H1 (cell line): ENCODE results near the gene PACSIN2. TPM values are rescaled to one million over a fixed set of nuclear protein-coding genes. Genes with fewer than 3 reads are reported as not detected.

ENCODE experiments used
- CTCF ChIA-PET: fragments of 300-600 bp; sonication (Branson Sonifier 250); formaldehyde crosslinking; loops from one replicate; lab custom pipeline; 2021; ENCODE audit not compliant: partially characterized antibody; lab: Charles Lee
- POLR2A ChIA-PET: fragments of 300-600 bp; sonication (Branson Sonifier 250); formaldehyde crosslinking; loops from one replicate; lab custom pipeline; 2021; ENCODE audit warnings: inconsistent platforms; ENCODE audit not compliant: partially characterized antibody; lab: Charles Lee
- DNase-seq, 2 experiments: peaks; one replicate each; pipeline versions ENCODE4 v3.0.0 to v3.0.0-alpha.2; 2010 to 2022; ENCODE audit warnings: low spot score in 2 of 2, low read depth in 1 of 2, mixed read lengths in 1 of 2
- FAIRE-seq: peaks from 2 replicates; lab custom pipeline; 2011; peaks lifted over from hg19 to GRCh38; lab: Jason Lieb, UNC
- H2AFZ ChIP-seq: 2 replicates; pipeline ENCODE4 v1.8.1; 2012; ENCODE audit warnings: low read length, inconsistent platforms
- H2AK5ac ChIP-seq: 2 replicates; pipeline ENCODE4 v1.6.1; 2013; ENCODE audit warnings: low read depth, low read length
- H2BK120ac ChIP-seq: replicated peaks from 2 replicates; pipeline ENCODE3; 2013; ENCODE audit warnings: low read depth, low read length, inconsistent platforms
- H2BK12ac ChIP-seq: 2 replicates; pipeline ENCODE4 v1.6.1; 2013; ENCODE audit warnings: low read depth, low read length
- H2BK15ac ChIP-seq: 2 replicates; pipeline ENCODE4 v1.6.1; 2013; ENCODE audit warnings: low read length
- H2BK20ac ChIP-seq: 2 replicates; pipeline ENCODE4 v1.6.1; 2013; ENCODE audit warnings: low read length
- H2BK5ac ChIP-seq: 2 replicates; pipeline ENCODE4 v1.6.1; 2013; ENCODE audit warnings: low read depth, low read length
- H3K14ac ChIP-seq: 2 replicates; pipeline ENCODE4 v1.6.1; 2013; ENCODE audit warnings: inconsistent platforms; ENCODE audit not compliant: insufficient read length
- H3K18ac ChIP-seq: 2 replicates; pipeline ENCODE4 v1.6.1; 2013; ENCODE audit warnings: low read length; ENCODE audit errors: extremely low read depth
- H3K23ac ChIP-seq: 2 replicates; pipeline ENCODE4 v1.6.1; 2013; ENCODE audit warnings: inconsistent platforms; ENCODE audit not compliant: insufficient read length
- H3K23me2 ChIP-seq: 2 replicates; pipeline ENCODE4 v1.6.1; 2013; ENCODE audit warnings: low read depth, low read length
- H3K27ac ChIP-seq: 2 replicates; pipeline ENCODE4 v1.6.1; 2011; ENCODE audit warnings: low read depth, low read length, inconsistent platforms
- H3K27me3 ChIP-seq, 4 experiments: replicated peaks in 1 of 4; 1 replicate in 1 of 4; 2 replicates in 3 of 4; pipeline versions ENCODE4 v1.6.1 to v1.8.1; 2011 to 2013; ENCODE audit warnings: low read length in 3 of 4, mild to moderate bottlenecking in 3 of 4, inconsistent platforms in 2 of 4, mixed read lengths in 2 of 4, moderate library complexity in 1 of 4; ENCODE audit not compliant: control insufficient read depth in 3 of 4, insufficient read depth in 3 of 4; ENCODE audit errors: extremely low read depth in 1 of 4
- H3K36me3 ChIP-seq, 4 experiments: 2 replicates each; pipeline versions ENCODE4 v1.6.1 to v1.8.1; 2011 to 2013; ENCODE audit warnings: mild to moderate bottlenecking in 4 of 4, low read length in 3 of 4, moderate library complexity in 2 of 4, control low read depth in 1 of 4, inconsistent platforms in 1 of 4; ENCODE audit not compliant: insufficient read depth in 4 of 4, control insufficient read depth in 2 of 4
- H3K4ac ChIP-seq: replicated peaks from 2 replicates; pipeline ENCODE3; 2013; ENCODE audit warnings: low read length, low read depth, mixed read lengths, inconsistent platforms; ENCODE audit not compliant: insufficient read length
- H3K4me1 ChIP-seq, 4 experiments: replicated peaks in 1 of 4; 1 replicate in 1 of 4; 2 replicates in 3 of 4; pipeline versions ENCODE4 v1.6.1 to v1.8.1; 2011 to 2013; ENCODE audit warnings: low read length in 3 of 4, inconsistent platforms in 2 of 4, mixed read lengths in 1 of 4; ENCODE audit not compliant: insufficient read depth in 4 of 4, control insufficient read depth in 3 of 4
- H3K4me2 ChIP-seq, 2 experiments: 2 replicates each; pipeline versions ENCODE4 v1.6.1 to v1.8.1; 2011 to 2013; ENCODE audit warnings: low read depth in 2 of 2, low read length in 2 of 2, control low read depth in 1 of 2, inconsistent platforms in 1 of 2, mild to moderate bottlenecking in 1 of 2; ENCODE audit not compliant: insufficient read depth in 1 of 2
- H3K4me3 ChIP-seq, 4 experiments: fragments of 200-600, 300-600 bp in 1 of 4; sonication (generic), shearing (Covaris generic), sonication (Bioruptor Twin) in 1 of 4; 2 replicates each; pipeline versions ENCODE4 v1.5.1 to v1.8.1; 2011 to 2016; ENCODE audit warnings: low read length in 4 of 4, low read depth in 3 of 4, control low read depth in 2 of 4, inconsistent platforms in 2 of 4, mild to moderate bottlenecking in 2 of 4, mixed read lengths in 1 of 4, moderate library complexity in 1 of 4; ENCODE audit not compliant: insufficient read depth in 2 of 4; ENCODE audit errors: extremely low read depth in 1 of 4
- H3K56ac ChIP-seq: replicated peaks from 2 replicates; pipeline ENCODE3; 2013; ENCODE audit warnings: low read depth, mild to moderate bottlenecking, mixed read lengths, low read length, inconsistent platforms; ENCODE audit not compliant: insufficient read length
- H3K79me1 ChIP-seq: 2 replicates; pipeline ENCODE4 v1.6.1; 2013; ENCODE audit warnings: low read depth, low read length, control low read depth
- H3K79me2 ChIP-seq, 2 experiments: 2 replicates each; pipeline versions ENCODE4 v1.6.1 to v1.8.1; 2012 to 2013; ENCODE audit warnings: low read length in 2 of 2, mild to moderate bottlenecking in 2 of 2, inconsistent platforms in 1 of 2; ENCODE audit not compliant: insufficient read depth in 2 of 2, control insufficient read depth in 1 of 2
- H3K9ac ChIP-seq, 4 experiments: replicated peaks in 1 of 4; 1 replicate in 1 of 4; 2 replicates in 3 of 4; pipeline versions ENCODE4 v1.6.1 to v1.8.1; 2011 to 2013; ENCODE audit warnings: low read depth in 3 of 4, low read length in 3 of 4, control low read depth in 2 of 4, mild to moderate bottlenecking in 2 of 4, moderate library complexity in 2 of 4, inconsistent platforms in 1 of 4; ENCODE audit errors: extremely low read depth in 1 of 4
- H3K9me3 ChIP-seq, 2 experiments: 2 replicates each; pipeline versions ENCODE4 v1.6.1 to v1.8.1; 2012 to 2013; ENCODE audit warnings: mild to moderate bottlenecking in 2 of 2, moderate library complexity in 2 of 2, control low read depth in 1 of 2, inconsistent platforms in 1 of 2, low read depth in 1 of 2, low read length in 1 of 2, mixed read lengths in 1 of 2; ENCODE audit not compliant: insufficient read depth in 2 of 2
- H4K20me1 ChIP-seq, 2 experiments: replicated peaks in 1 of 2; 2 replicates each; pipeline versions ENCODE3 to v1.8.1; 2011 to 2013; ENCODE audit warnings: inconsistent platforms in 2 of 2, low read length in 2 of 2, mild to moderate bottlenecking in 1 of 2; ENCODE audit not compliant: insufficient read depth in 2 of 2, control insufficient read depth in 1 of 2
- H4K5ac ChIP-seq: 2 replicates; pipeline ENCODE4 v1.6.1; 2013; ENCODE audit warnings: low read length, low read depth, mixed read lengths, inconsistent platforms; ENCODE audit not compliant: insufficient read length
- H4K8ac ChIP-seq: 2 replicates; pipeline ENCODE4 v1.8.0; 2013; ENCODE audit warnings: mild to moderate bottlenecking, moderate library complexity, low read length, inconsistent platforms; ENCODE audit not compliant: insufficient read depth; ENCODE audit errors: extremely low read depth
- H4K91ac ChIP-seq: replicated peaks from 2 replicates; pipeline ENCODE3; 2013; ENCODE audit warnings: low read length, mixed read lengths, inconsistent platforms; ENCODE audit not compliant: insufficient read length
- ASH2L ChIP-seq: fragments of 200-600, 300-600 bp; sonication (generic); IDR thresholded peaks from one replicate; pipeline ENCODE4 v1.7.1; 2017; ENCODE audit warnings: low read length
- BCL11A ChIP-seq, 2 experiments: IDR thresholded peaks; one replicate each; pipeline ENCODE4 v1.6.1; 2011; ENCODE audit warnings: low read depth in 2 of 2, low read length in 2 of 2, mild to moderate bottlenecking in 2 of 2
- CBX8 ChIP-seq: fragments of 300-800, 300-1000 bp; sonication (generic); IDR thresholded peaks from 2 replicates; pipeline ENCODE4 v1.7.1; 2016; ENCODE audit warnings: low read depth, low read length, borderline replicate concordance
- CHD2 ChIP-seq: IDR thresholded peaks from 2 replicates; pipeline ENCODE4 v1.6.1; 2012; ENCODE audit warnings: low read length, improper control_type of control experiment
- GTF2F1 ChIP-seq: IDR thresholded peaks from 2 replicates; pipeline ENCODE4 v1.6.1; 2012; ENCODE audit warnings: low read depth, low read length, improper control_type of control experiment, borderline replicate concordance
- NRF1 ChIP-seq: IDR thresholded peaks from 2 replicates; pipeline ENCODE4 v1.6.1; 2011; ENCODE audit warnings: mild to moderate bottlenecking, low read depth, low read length, improper control_type of control experiment
- PHF8 ChIP-seq: fragments of 200-600 bp; sonication (generic); conservative IDR thresholded peaks from 2 replicates; pipeline ENCODE4 v1.7.1; 2012; ENCODE audit warnings: low read depth, mild to moderate bottlenecking, inconsistent platforms, low read length, moderate library complexity
- POLR2AphosphoS5 ChIP-seq: IDR thresholded peaks from 2 replicates; pipeline ENCODE4 v1.6.1; 2011; ENCODE audit warnings: low read depth, low read length
- SP1 ChIP-seq: IDR thresholded peaks from 2 replicates; pipeline ENCODE4 v1.6.1; 2011; ENCODE audit warnings: low read depth, low read length
- SP4 ChIP-seq: IDR thresholded peaks from 2 replicates; pipeline ENCODE4 v1.6.1; 2012; ENCODE audit warnings: low read length, inconsistent platforms
- TCF12 ChIP-seq: IDR thresholded peaks from 2 replicates; pipeline ENCODE4 v1.6.1; 2011; ENCODE audit warnings: low read depth, mild to moderate bottlenecking, low read length
- WGBS, 2 experiments: shearing (Covaris generic) in 1 of 2; methylation state at CpG; one replicate each; pipeline versions ENCODE4 v1.1.6 to v1.1.7; 2013 to 2015; ENCODE audit warnings: low lambda C conversion rate in 2 of 2, mixed read lengths in 2 of 2, inconsistent platforms in 1 of 2, low coverage in 1 of 2, missing lambda C conversion rate in 1 of 2; ENCODE audit not compliant: insufficient replicate concordance in 2 of 2, insufficient coverage in 1 of 2, insufficient read length in 1 of 2; ENCODE audit errors: extremely low coverage in 1 of 2, missing lambda C conversion rate in 1 of 2; 5-methylcytosine and 5-hydroxymethylcytosine counted together
- polyA plus RNA-seq, 7 experiments: library from polyadenylated mRNA; depleted of rRNA in 3 of 7; stranded (reverse) in 5 of 7; unstranded in 2 of 7; fragments of >200 nt in 5 of 7; fragments of 200-250 nt in 2 of 7; gene quantifications; 1 replicate in 5 of 7; 2 replicates in 1 of 7; 4 replicates in 1 of 7; pipeline versions ENCODE4 v1.2.1 to v1.2.3, GENCODE V29; 2011 to 2013; ENCODE audit warnings: missing spikeins in 2 of 7, mixed read lengths in 2 of 7
- total RNA-seq: library from RNA; stranded (reverse); fragmentation: NEBNext Ultra II Directional; extraction: Animal tissue kit (Norgen Biotek cat#: 25700); gene quantifications from 2 replicates; pipeline ENCODE4 v1.2.1, GENCODE V29; 2021

Gene PACSIN2
- total and polyA plus RNA-seq, 2 of the 8 experiments (the other 6 are each of a cell fraction or from before 2014, with no cell fraction given), result 44.8 to 64.2 TPM

GRCh38 chr22:42877597-42878340 is 137.2 kb downstream of the PACSIN2 start:
- Histone ChIP-seq H3K9ac (no peak overlapping the region), H3K4me2 (no peak overlapping the region), H3K36me3 (peaks cover 7 to 29% (median 24%) of the 10 kb centered on the region in 4 experiments; a peak in 6 of 8 replicates), H2BK20ac (no peak overlapping the region), H3K56ac (no peak overlapping the region), H3K4me1 (peaks cover 0 to 7% (median 4%) of the 10 kb centered on the region in 4 experiments; a peak in 6 of 7 replicates), H3K4me3 (no peak overlapping the region), H4K20me1 (peaks cover 7% of the 10 kb centered on the region in 2 experiments), H3K23ac (no peak overlapping the region), H2BK120ac (no peak overlapping the region), H4K91ac (no peak overlapping the region), H4K8ac (no peak overlapping the region), H2AFZ (no peak overlapping the region), H3K18ac (no peak overlapping the region), H3K27ac (no peak overlapping the region; the same call in 1 of the 2 replicates), H4K5ac (no peak overlapping the region), H2BK12ac (no peak overlapping the region), H3K79me1 (no peaks in the 10 kb centered on the region), H2BK5ac (no peak overlapping the region; the same call in 1 of the 2 replicates), H2AK5ac (no peak overlapping the region), H2BK15ac (no peak overlapping the region), H3K14ac (no peak overlapping the region), H3K4ac (no peak overlapping the region), H3K27me3 (no peaks in the 10 kb centered on the region), H3K79me2 (no peaks in the 10 kb centered on the region), H3K23me2 (no peaks in the 10 kb centered on the region), H3K9me3 (no peaks in the 10 kb centered on the region)
- DNase-seq, result no peak
- ChIA-PET POLR2A (interaction anchor here (1.2 kb wide), 1 partner anchor 10 kb away, joined by 4 read pairs; no protein-coding TSS in a partner anchor), CTCF (interaction anchor here (1.4 to 3.4 kb wide), 5 partner anchors 8 to 174 kb away, joined by 3 to 22 read pairs (median 6); no protein-coding TSS in a partner anchor)
- TF ChIP-seq CHD2 (no peak), NRF1 (no peak), CBX8 (no peak), TCF12 (no peak), ASH2L (no peak), POLR2AphosphoS5 (no peak), PHF8 (no peak), SP4 (no peak), BCL11A (IDR thresholded peaks at IDR 0.05; ENCODE audit: low read depth in 2 of 2, low read length in 2 of 2) (no peak), SP1 (no peak), GTF2F1 (no peak)
- 83% methylated on average over 8 of the region's 12 CpGs; no CpG with 5 or more reads in 1 of the 2 experiments for WGBS, 2 experiments
- FAIRE-seq, result no peak
